GM21529 (cell line): ENCODE data around the gene SUN1.
A peak's percentile ranks its signal among the peaks of the same experiment; 100 is the strongest.
"Not testable (repeated sequence)": the region's sequence is repeated elsewhere in the genome, so short reads cannot be mapped to it uniquely, and the experiment has no call there.

Source experiments
- ATAC-seq: cut with Tn5 transposase; IDR thresholded peaks from one replicate; pipeline ENCODE4 v1.9.1; 2021; ENCODE audit not compliant: unreplicated experiment

Gene SUN1

GRCh38 chr7:916291-916941, 84.1 kb downstream of the SUN1 start:
- ATAC-seq, result no peak

GRCh38 chr7:917255-918117, 85.2 kb downstream of the SUN1 start:
- ATAC-seq, result no peak

DNA sequence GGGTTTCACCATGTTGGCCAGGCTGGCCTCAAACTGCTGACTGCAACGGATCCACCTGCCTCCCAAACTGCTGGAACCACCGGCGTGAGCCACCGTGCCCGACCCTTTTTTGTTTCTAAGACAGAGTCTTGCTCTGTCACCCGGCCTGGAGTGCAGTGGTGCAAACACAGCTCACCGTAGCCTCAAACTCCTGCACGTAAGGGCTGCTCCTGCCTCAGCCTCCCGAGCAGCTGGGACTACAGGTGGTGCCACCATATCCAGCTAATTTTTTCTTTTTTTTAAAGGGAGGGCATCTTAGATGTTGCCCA, 85.8 kb downstream of the SUN1 start:
- ATAC-seq, result no peak

DNA sequence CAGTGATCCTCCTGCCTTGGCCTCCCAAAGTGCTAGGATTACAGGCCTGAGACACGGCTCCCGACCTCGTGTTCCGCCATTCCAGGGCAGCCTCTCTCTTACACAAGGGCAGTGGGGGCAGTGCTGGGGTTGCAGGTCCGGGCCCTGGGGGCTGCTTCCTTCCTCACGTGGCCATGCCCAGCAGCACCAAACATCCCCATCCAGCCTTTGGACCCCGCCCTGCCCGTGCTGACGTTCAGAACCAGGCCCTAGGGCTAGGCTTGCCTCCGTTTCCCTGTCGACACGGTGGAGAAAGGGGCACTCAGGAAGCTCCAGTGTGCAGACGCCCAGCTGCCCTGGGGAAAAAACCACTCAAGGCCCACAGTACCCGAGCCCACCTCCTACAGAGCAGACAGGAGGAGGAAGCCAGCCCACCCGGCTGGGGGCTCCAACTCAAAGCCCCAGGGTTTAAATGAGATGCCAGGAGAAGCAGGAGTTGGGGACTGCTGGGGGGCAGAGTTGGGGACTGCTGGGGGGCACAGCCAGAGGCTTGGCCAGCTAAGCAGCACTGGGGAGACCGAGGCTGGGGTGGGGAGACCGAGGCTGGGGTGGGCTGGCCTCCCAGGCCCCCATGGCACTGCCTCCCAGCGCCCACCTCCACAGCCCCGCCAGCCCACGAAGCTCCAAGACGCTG, 86.3 kb downstream of the SUN1 start:
- no peak for ATAC-seq

- no peak for ATAC-seq
These were observed 86.8 kb downstream of the SUN1 start for GRCh38 chr7:919114-919442.

DNA sequence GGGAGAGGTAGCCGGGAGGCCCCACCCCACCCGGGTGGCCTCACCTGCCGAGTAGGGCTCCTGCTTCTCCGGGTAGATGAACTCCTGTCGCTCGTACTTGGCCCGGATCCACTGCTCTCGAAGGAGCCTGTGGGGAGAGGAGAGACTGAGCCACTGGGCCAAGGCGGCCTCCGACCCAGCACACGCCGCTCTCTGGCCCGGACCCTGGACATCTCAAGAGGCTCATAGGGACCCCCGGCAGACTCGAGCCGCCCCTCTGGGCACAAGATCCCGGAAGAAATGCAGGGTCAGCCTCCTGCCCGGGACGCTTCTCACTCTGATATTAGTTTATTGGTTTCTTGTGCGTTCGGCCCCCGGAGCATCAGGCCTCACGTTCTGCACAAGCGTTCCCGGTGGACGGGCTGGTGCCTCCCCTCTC, 87.7 kb downstream of the SUN1 start:
- no peak for ATAC-seq

- no peak for ATAC-seq
These were observed 88.2 kb downstream of the SUN1 start for GRCh38 chr7:920351-921070.

DNA sequence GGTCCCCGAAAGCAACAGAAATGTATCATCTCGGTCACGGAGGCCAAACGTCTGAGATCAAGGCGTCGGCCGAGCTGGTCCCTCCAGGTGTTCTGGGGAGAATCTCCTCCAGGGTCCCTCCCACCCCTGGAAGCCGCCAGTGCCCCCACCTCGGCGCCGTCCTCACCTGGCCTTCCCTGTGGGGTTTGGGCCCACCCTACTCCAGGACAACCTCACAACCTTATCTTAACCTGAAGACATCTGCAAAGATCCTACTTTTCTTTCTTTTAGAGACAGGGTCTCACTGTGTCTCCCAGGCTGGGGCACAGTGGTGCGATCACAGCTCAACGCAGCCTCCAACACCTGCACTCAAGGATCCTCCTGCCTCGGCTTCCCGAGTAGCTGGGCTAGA, 88.8 kb downstream of the SUN1 start:
- ATAC-seq, result no peak

DNA sequence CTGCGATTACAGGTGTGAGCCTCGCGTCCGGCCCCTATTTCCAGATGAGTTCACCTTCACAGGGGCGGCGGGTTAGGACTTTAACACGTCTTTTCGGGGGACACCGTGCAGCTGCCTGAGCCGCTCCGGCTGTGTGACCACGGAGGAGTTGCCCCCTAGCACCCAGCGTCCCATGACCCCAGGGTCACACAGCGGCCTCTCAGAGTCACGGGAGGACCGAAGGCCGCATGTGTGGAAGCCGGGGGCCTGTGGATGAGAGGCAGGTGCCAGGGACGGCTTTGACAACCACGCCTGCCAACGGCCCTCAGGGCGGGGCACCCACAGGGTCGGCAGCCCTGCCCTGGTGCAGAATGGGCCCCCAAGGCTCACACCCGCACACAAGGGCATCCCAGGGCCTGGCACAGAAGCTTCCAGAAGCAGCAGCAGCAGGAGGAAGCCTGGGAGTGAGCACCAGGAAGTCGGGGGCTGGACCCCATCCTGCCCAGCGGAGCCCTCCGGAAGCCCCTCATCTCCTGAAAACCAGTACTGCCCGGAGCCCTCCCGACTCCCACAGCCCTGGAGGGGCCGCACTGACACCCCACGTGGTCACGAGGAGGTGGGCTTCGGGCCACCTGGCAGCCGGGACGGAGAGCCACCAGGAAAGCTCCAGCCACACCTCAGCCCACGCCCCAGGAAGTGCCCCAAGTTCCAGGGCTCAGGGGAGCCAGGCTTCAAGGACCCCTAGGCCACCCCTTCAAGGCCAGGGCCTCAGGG, 89.5 kb downstream of the SUN1 start:
- ATAC-seq, result no peak

DNA sequence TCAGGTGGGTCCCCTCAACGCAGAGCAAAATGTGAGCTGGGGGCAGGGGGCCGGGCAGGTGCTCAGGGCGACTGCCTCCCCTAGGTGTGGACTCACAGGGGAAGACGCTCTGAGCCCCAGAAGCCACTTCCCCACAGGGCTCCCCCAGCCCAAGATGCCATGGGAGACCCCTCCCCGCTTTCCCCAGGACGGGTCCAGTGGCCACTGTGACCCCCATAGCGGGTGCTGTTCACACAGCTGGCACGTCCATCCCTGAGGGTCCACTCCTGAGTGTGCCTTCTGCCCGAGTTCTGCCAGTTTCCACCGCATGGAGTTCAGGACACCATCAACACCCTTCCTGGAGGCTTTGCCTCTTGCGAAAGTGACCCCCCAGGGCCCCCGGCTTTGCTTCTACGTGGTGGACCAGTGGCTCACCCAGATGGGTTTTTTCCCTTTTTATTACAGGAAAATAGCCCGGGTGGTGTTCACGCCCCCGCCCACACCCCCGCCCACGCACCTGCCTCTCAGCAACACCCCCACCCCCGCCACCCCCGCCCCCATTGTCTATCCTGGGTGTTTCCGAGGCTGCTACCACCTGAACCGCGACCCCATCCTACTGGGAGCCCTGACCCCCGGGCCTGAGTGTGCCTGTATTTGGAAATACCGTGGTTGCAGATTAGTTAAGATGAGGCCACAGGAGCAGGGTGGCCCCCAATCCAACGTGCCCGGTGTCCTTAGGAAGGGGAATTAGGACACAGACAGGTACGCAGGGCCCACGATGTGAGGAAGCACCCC, 90.2 kb downstream of the SUN1 start:
- peak; percentile 2 for ATAC-seq

GRCh38 chr7:923108-924041, 91.1 kb downstream of the SUN1 start:
- peak; percentile 80 for ATAC-seq

- ATAC-seq, result not testable (repeated sequence)
These were observed 91.8 kb downstream of the SUN1 start for GRCh38 chr7:924042-924441.
